HCEC 1CT (cell line): ENCODE data around the gene SEPTIN14.
"Not testable (repeated sequence)": the region's sequence is repeated elsewhere in the genome, so short reads cannot be mapped to it uniquely, and the experiment has no call there.

Source experiments
- DNase-seq: peaks from one replicate; pipeline ENCODE4 v3.0.0-alpha.2; 2017

The SEPTIN14 gene

GRCh38 chr7:55778631-55779030 is 83.9 kb downstream of the SEPTIN14 start:
- DNase-seq: no peak

GRCh38 chr7:55776196-55776595 is 86.4 kb downstream of the SEPTIN14 start:
- DNase-seq: no peak

GRCh38 chr7:55775051-55775420 is 87.5 kb downstream of the SEPTIN14 start:
- no peak for DNase-seq

GRCh38 chr7:55774327-55775050 is 88.1 kb downstream of the SEPTIN14 start:
- DNase-seq: no peak

- no peak for DNase-seq
These were observed 91.8 kb downstream of the SEPTIN14 start for GRCh38 chr7:55770778-55771177.

GRCh38 chr7:55753274-55753862 is 109.2 kb downstream of the SEPTIN14 start:
- DNase-seq: not testable (repeated sequence)

GRCh38 chr7:55744706-55745105 is 117.8 kb downstream of the SEPTIN14 start:
- not testable (repeated sequence) for DNase-seq
